Suprapubic skin (tissue), 4 donors: ENCODE measurements around the gene NMD3. TPM values are rescaled to one million over a fixed set of nuclear protein-coding genes. Genes with fewer than 3 reads are reported as not detected.

Experiments
- DNase-seq, 2 donors: peaks; one replicate each; pipeline ENCODE4 v3.0.0-alpha.2; 2019; ENCODE audit warnings: low spot score in 2 of 2
- H3K27ac ChIP-seq: fragments of 200-600 bp; sonication (generic); one replicate; pipeline ENCODE4 v1.5.1; 2019
- H3K27me3 ChIP-seq: fragments of 200-600 bp; sonication (generic); one replicate; pipeline ENCODE4 v1.5.1; 2019
- H3K36me3 ChIP-seq: fragments of 200-600 bp; sonication (generic); one replicate; pipeline ENCODE4 v1.5.1; 2019
- H3K4me1 ChIP-seq: fragments of 200-600 bp; sonication (generic); one replicate; pipeline ENCODE4 v1.5.1; 2019
- H3K4me3 ChIP-seq: fragments of 200-600 bp; sonication (generic); one replicate; pipeline ENCODE4 v1.5.1; 2019; ENCODE audit warnings: mild to moderate bottlenecking
- H3K9me3 ChIP-seq: fragments of 200-600 bp; sonication (generic); one replicate; pipeline ENCODE4 v1.5.1; 2019
- EP300 ChIP-seq: sonication (generic); formaldehyde crosslinking; IDR thresholded peaks from one replicate; pipeline ENCODE4 v1.6.1; 2017; ENCODE audit warnings: antibody characterized with exemption
- POLR2A ChIP-seq, 2 donors: fragments of 450-650 bp; IDR thresholded peaks; one replicate each; pipeline ENCODE4 v1.6.1; 2017; ENCODE audit warnings: antibody characterized with exemption in 2 of 2, mild to moderate bottlenecking in 2 of 2, moderate library complexity in 2 of 2
- POLR2AphosphoS5 ChIP-seq, 3 donors: sonication (generic); formaldehyde crosslinking; IDR thresholded peaks; one replicate each; pipeline ENCODE4 v1.6.1; 2017; ENCODE audit warnings: antibody characterized with exemption in 3 of 3
- WGBS: methylation state at CpG from one replicate; pipeline ENCODE4 v1.1.5; 2018; 5-methylcytosine and 5-hydroxymethylcytosine counted together
- total RNA-seq, 4 donors: library from RNA; depleted of rRNA; stranded (reverse); fragments of >200 nt; gene quantifications; one replicate each; pipeline ENCODE4 v1.1.0, GENCODE V29; 2016
- TF ChIP-seq, protein P1 (sequence below), 2 donors: fragments of 200-600 bp in 1 of 2; fragments of 450-650 bp in 1 of 2; sonication (generic) in 1 of 2; IDR thresholded peaks; one replicate each; pipeline ENCODE4 v1.5.1; 2016 to 2019; ENCODE audit warnings: antibody characterized with exemption in 2 of 2, mild to moderate bottlenecking in 1 of 2, moderate library complexity in 1 of 2

NMD3 gene
- total RNA-seq, 4 donors from 2014 or later: 30.8 to 52.2 (median 36.2) TPM

GRCh38 chr3:161233557-161233956 lies 12.4 kb downstream of the NMD3 start:
- H3K4me1 ChIP-seq: no peaks in the 10 kb centered on the region
- peaks cover 60% of the 10 kb centered on the region for H3K36me3 ChIP-seq
- H3K9me3 ChIP-seq: no peaks in the 10 kb centered on the region
- WGBS: 94% methylated on average over 1 of the region's 1 CpG
- no peaks in the 10 kb centered on the region for H3K27me3 ChIP-seq
- no peak for TF ChIP-seq EP300
- no peak for TF ChIP-seq POLR2A (IDR thresholded peaks at IDR 0.05)
- no peak for TF ChIP-seq POLR2AphosphoS5 (IDR thresholded peaks at IDR 0.05)
- TF ChIP-seq, protein P1, sequence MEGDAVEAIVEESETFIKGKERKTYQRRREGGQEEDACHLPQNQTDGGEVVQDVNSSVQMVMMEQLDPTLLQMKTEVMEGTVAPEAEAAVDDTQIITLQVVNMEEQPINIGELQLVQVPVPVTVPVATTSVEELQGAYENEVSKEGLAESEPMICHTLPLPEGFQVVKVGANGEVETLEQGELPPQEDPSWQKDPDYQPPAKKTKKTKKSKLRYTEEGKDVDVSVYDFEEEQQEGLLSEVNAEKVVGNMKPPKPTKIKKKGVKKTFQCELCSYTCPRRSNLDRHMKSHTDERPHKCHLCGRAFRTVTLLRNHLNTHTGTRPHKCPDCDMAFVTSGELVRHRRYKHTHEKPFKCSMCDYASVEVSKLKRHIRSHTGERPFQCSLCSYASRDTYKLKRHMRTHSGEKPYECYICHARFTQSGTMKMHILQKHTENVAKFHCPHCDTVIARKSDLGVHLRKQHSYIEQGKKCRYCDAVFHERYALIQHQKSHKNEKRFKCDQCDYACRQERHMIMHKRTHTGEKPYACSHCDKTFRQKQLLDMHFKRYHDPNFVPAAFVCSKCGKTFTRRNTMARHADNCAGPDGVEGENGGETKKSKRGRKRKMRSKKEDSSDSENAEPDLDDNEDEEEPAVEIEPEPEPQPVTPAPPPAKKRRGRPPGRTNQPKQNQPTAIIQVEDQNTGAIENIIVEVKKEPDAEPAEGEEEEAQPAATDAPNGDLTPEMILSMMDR (IDR thresholded peaks at IDR 0.05): no peak
- H3K27ac ChIP-seq: no peak overlapping the region
- no peak for DNase-seq
- H3K4me3 ChIP-seq: no peak overlapping the region

GRCh38 chr3:161236240-161236639 lies 15.1 kb downstream of the NMD3 start:
- Histone ChIP-seq H3K9me3 (no peaks in the 10 kb centered on the region), H3K36me3 (peaks cover 62% of the 10 kb centered on the region), H3K4me3 (no peak overlapping the region), H3K27ac (no peak overlapping the region), H3K27me3 (no peaks in the 10 kb centered on the region), H3K4me1 (no peaks in the 10 kb centered on the region)
- TF ChIP-seq POLR2A (IDR thresholded peaks at IDR 0.05) (no peak), POLR2AphosphoS5 (IDR thresholded peaks at IDR 0.05) (no peak), EP300 (no peak)
- TF ChIP-seq, protein P1 (IDR thresholded peaks at IDR 0.05): no peak
- WGBS: 91% methylated on average over 2 of the region's 2 CpGs
- DNase-seq: no peak

- H3K27me3 ChIP-seq: no peaks in the 10 kb centered on the region
- TF ChIP-seq EP300 (no peak), POLR2A (IDR thresholded peaks at IDR 0.05) (no peak), POLR2AphosphoS5 (IDR thresholded peaks at IDR 0.05) (no peak)
- TF ChIP-seq, protein P1 (IDR thresholded peaks at IDR 0.05): no peak
- 76% methylated on average over 2 of the region's 2 CpGs for WGBS
- DNase-seq: no peak
- peaks cover 73% of the 10 kb centered on the region for H3K36me3 ChIP-seq
- H3K9me3 ChIP-seq: no peaks in the 10 kb centered on the region
- no peak overlapping the region for H3K4me3 ChIP-seq
- H3K27ac ChIP-seq: no peak overlapping the region
- H3K4me1 ChIP-seq: no peaks in the 10 kb centered on the region
These were observed 18.6 kb downstream of the NMD3 start for GRCh38 chr3:161239700-161240099.

GRCh38 chr3:161244538-161244937 lies 23.4 kb downstream of the NMD3 start:
- Histone ChIP-seq H3K36me3 (peaks cover 76% of the 10 kb centered on the region), H3K27ac (no peak overlapping the region), H3K9me3 (no peaks in the 10 kb centered on the region), H3K4me3 (no peak overlapping the region), H3K27me3 (no peaks in the 10 kb centered on the region), H3K4me1 (no peaks in the 10 kb centered on the region)
- WGBS: 76% methylated on average over 2 of the region's 2 CpGs
- no peak for DNase-seq
- no peak for TF ChIP-seq EP300
- TF ChIP-seq POLR2AphosphoS5 (IDR thresholded peaks at IDR 0.05): no peak
- TF ChIP-seq, protein P1 (IDR thresholded peaks at IDR 0.05): no peak
- no peak for TF ChIP-seq POLR2A (IDR thresholded peaks at IDR 0.05)

DNA sequence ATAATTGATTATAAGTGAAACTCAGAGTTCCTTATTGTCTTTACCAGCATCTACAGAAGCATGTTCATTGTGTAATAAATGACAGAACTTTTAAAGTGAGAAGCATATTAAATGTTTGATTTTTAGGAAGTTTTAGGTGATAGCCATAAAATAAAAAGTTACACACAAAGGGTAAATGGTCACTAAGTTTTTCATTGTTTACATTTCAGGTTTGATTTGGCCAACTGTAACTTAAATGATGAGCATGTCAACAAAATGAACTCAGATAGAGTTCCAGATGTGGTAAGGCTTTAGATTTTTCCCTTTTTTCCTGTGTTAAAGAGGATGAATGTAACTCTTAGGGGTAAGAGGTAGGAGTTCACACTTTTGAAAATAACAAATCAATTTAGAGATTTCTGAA lies 25.9 kb downstream of the NMD3 start:
- Histone ChIP-seq H3K27ac (no peak overlapping the region), H3K4me3 (no peak overlapping the region), H3K27me3 (no peaks in the 10 kb centered on the region), H3K36me3 (peaks cover 76% of the 10 kb centered on the region), H3K4me1 (no peaks in the 10 kb centered on the region), H3K9me3 (no peaks in the 10 kb centered on the region)
- TF ChIP-seq POLR2A (IDR thresholded peaks at IDR 0.05) (no peak), EP300 (no peak), POLR2AphosphoS5 (IDR thresholded peaks at IDR 0.05) (no peak)
- TF ChIP-seq, protein P1 (IDR thresholded peaks at IDR 0.05): no peak
- DNase-seq: no peak
